ENCODE measurements around the gene MERTK.
"Not testable (repeated sequence)": the region's sequence is repeated elsewhere in the genome, so short reads cannot be mapped to it uniquely, and the experiment has no call there.

The MERTK gene

GRCh38 chr2:111910609-111911277 lies 12.3 kb downstream of the MERTK start:
- Histone ChIP-seq H3K9me3 (ENCODE audit: control insufficient read depth, insufficient read depth, low read depth, low read length) (no peaks in the 10 kb centered on the region), H3K36me3 (ENCODE audit: control insufficient read depth, insufficient read depth, low read length) (no peaks in the 10 kb centered on the region), H3K4me3 (ENCODE audit: low read depth, low read length) (no peak overlapping the region), H3K27me3 (ENCODE audit: control insufficient read depth, insufficient read depth, low read length) (no peaks in the 10 kb centered on the region), H3K9ac (ENCODE audit: low read length) (no peak overlapping the region), H3K27ac (ENCODE audit: low read depth, low read length) (no peak overlapping the region), H3K4me1 (ENCODE audit: control insufficient read depth, insufficient read depth, low read length) (peaks cover 31% of the 10 kb centered on the region)

DNA sequence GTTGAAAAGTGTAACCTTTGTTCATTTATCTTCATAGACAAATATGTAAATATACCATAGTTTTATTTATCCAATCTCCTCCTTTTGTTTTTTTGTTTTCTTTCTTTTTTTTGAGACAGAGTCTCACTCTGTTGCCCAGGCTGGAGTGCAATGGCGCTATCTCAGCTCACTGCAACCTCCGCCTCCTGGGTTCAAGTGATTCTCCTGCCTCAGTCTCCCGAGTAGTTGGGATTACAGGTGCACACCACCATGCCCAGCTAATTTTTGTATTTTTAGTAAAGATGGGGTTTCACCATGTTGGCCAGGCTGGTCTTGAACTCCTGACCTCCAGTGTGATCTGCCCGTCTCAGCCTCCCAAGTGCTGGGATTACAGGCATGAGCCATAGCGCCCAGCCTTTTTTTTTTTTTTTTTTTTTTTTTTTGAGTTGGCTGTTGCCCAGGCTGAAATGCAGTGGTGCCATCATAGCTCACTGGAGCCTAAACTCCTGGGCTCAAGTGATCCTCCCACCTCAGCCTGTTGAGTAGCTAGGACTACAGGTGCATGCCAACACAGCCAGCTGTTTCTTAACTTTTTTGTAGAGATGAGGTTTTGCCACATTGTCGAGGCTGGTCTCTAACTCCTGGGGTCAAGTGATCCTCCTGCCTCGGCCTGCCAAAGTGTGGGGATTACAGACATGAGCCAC lies 13.0 kb downstream of the MERTK start:
- H3K9ac ChIP-seq (ENCODE audit: low read length); H3K27ac ChIP-seq (ENCODE audit: low read depth, low read length); H3K27me3 ChIP-seq (ENCODE audit: control insufficient read depth, insufficient read depth, low read length); H3K36me3 ChIP-seq (ENCODE audit: control insufficient read depth, insufficient read depth, low read length); H3K9me3 ChIP-seq (ENCODE audit: control insufficient read depth, insufficient read depth, low read depth, low read length); H3K4me3 ChIP-seq (ENCODE audit: low read depth, low read length): not testable (repeated sequence)
- peaks cover 24% of the 10 kb centered on the region for H3K4me1 ChIP-seq (ENCODE audit: control insufficient read depth, insufficient read depth, low read length)

DNA sequence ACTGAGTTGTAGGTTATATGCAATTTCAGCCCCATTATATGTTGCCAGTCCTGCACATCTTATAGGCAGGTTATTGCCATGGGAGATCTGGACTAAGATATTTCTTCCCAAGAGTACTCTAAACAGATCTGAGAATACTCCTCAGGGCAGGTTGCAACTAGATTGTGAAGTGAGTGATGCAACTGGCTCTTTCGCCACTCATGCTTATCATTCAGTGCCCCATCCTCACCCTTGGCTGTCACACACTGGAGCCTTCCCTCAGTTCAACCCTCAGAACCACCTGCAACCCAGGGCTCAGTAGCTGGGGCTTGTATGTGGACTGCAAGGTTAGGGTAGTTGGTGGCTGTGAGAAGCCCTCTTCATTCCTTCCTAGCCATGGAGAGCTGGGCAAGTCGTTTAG lies 14.1 kb downstream of the MERTK start:
- no peak overlapping the region for H3K27ac ChIP-seq (ENCODE audit: low read depth, low read length)
- H3K9me3 ChIP-seq (ENCODE audit: control insufficient read depth, insufficient read depth, low read depth, low read length): no peaks in the 10 kb centered on the region
- H3K4me1 ChIP-seq (ENCODE audit: control insufficient read depth, insufficient read depth, low read length): peaks cover 19% of the 10 kb centered on the region; the same call in 1 of the 2 replicates
- H3K9ac ChIP-seq (ENCODE audit: low read length): no peak overlapping the region
- no peak overlapping the region for H3K4me3 ChIP-seq (ENCODE audit: low read depth, low read length)
- no peaks in the 10 kb centered on the region for H3K36me3 ChIP-seq (ENCODE audit: control insufficient read depth, insufficient read depth, low read length)
- H3K27me3 ChIP-seq (ENCODE audit: control insufficient read depth, insufficient read depth, low read length): no peaks in the 10 kb centered on the region

- H3K36me3 ChIP-seq (ENCODE audit: control insufficient read depth, insufficient read depth, low read length): no peaks in the 10 kb centered on the region
- no peak overlapping the region for H3K9ac ChIP-seq (ENCODE audit: low read length)
- 0 out of 2 replicates have a peak, but pooled peaks cover 5% of the 10 kb centered on the region for H3K4me1 ChIP-seq (ENCODE audit: control insufficient read depth, insufficient read depth, low read length)
- no peaks in the 10 kb centered on the region for H3K27me3 ChIP-seq (ENCODE audit: control insufficient read depth, insufficient read depth, low read length)
- H3K4me3 ChIP-seq (ENCODE audit: low read depth, low read length): no peak overlapping the region
- no peak overlapping the region for H3K27ac ChIP-seq (ENCODE audit: low read depth, low read length)
- no peaks in the 10 kb centered on the region for H3K9me3 ChIP-seq (ENCODE audit: control insufficient read depth, insufficient read depth, low read depth, low read length)
Observed at GRCh38 chr2:111917106-111917505, 18.7 kb downstream of the MERTK start.

DNA sequence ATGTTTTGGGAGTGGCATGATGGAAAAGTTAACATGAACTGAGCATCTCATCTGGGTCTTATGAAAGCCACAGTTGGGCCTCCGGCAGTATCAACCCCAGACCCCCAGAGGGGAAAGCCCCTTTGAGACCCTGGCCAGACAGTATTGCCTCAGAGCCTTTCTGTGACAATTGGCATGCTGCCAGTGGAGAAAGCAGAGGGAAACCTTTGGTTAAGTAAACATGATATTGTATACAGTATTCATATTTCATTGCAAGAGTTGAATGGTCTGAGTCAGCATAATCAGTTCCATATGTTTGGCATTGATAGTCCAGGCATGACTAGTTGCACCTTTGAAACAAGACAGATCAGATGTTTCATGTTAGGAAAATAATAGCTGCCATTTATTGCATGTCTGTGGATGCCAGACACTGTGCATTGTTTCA lies 20.0 kb downstream of the MERTK start:
- Histone ChIP-seq H3K9ac (ENCODE audit: low read length) (no peak overlapping the region), H3K27me3 (ENCODE audit: control insufficient read depth, insufficient read depth, low read length) (no peaks in the 10 kb centered on the region), H3K9me3 (ENCODE audit: control insufficient read depth, insufficient read depth, low read depth, low read length) (no peaks in the 10 kb centered on the region), H3K36me3 (ENCODE audit: control insufficient read depth, insufficient read depth, low read length) (no peaks in the 10 kb centered on the region), H3K4me1 (ENCODE audit: control insufficient read depth, insufficient read depth, low read length) (0 out of 2 replicates have a peak, but pooled peaks cover 5% of the 10 kb centered on the region), H3K27ac (ENCODE audit: low read depth, low read length) (no peak overlapping the region), H3K4me3 (ENCODE audit: low read depth, low read length) (no peak overlapping the region)

- no peaks in the 10 kb centered on the region for H3K36me3 ChIP-seq (ENCODE audit: control insufficient read depth, insufficient read depth, low read length)
- H3K4me1 ChIP-seq (ENCODE audit: control insufficient read depth, insufficient read depth, low read length): 0 out of 2 replicates have a peak, but pooled peaks cover 5% of the 10 kb centered on the region
- H3K4me3 ChIP-seq (ENCODE audit: low read depth, low read length): no peak overlapping the region
- no peaks in the 10 kb centered on the region for H3K9me3 ChIP-seq (ENCODE audit: control insufficient read depth, insufficient read depth, low read depth, low read length)
- no peaks in the 10 kb centered on the region for H3K27me3 ChIP-seq (ENCODE audit: control insufficient read depth, insufficient read depth, low read length)
- no peak overlapping the region for H3K9ac ChIP-seq (ENCODE audit: low read length)
- H3K27ac ChIP-seq (ENCODE audit: low read depth, low read length): no peak overlapping the region
Observed at GRCh38 chr2:111919365-111919764, 21.0 kb downstream of the MERTK start.

DNA sequence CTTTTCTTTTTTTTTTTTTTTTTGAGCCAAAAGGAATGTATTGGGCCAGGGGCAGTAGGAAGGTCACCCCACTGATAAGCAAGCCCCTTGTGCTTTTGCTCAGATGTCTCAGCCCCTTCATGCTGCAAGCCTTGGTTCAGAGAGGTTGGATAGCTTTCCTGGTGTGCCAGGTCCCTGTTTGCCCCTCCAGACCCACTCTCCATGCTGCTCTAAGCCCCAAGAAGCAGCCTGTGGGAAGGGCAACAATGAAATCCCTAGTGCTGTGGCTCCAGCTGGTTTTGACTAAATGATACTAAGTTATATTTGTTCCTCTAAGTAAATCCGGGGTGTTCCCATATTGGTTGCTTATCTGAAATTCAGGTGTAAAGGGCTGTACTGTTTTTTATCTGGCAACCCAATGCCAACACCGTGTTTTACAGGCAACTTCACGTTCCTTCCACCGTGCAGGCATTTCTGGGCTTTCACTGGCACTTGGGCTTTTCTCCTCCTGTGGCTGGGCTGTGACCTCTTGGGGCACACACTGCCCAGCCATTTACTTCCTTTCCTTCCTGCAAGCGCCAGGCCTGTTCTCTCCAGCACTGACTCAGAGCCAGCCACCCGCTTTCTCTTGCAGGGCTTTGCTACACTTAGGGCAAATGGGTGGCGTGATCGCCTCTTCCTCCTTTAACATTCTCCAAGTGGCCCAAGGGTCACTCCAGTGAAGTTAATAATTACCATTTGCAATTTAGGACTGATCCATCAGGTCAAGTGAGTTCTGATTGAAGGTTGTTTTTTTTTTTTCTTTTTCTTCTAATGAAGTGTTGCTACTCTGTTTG lies 21.6 kb downstream of the MERTK start:
- Histone ChIP-seq H3K9me3 (ENCODE audit: control insufficient read depth, insufficient read depth, low read depth, low read length) (no peaks in the 10 kb centered on the region), H3K4me1 (ENCODE audit: control insufficient read depth, insufficient read depth, low read length) (0 out of 2 replicates have a peak, but pooled peaks cover 5% of the 10 kb centered on the region), H3K36me3 (ENCODE audit: control insufficient read depth, insufficient read depth, low read length) (no peaks in the 10 kb centered on the region), H3K4me3 (ENCODE audit: low read depth, low read length) (no peak overlapping the region), H3K27me3 (ENCODE audit: control insufficient read depth, insufficient read depth, low read length) (no peaks in the 10 kb centered on the region), H3K27ac (ENCODE audit: low read depth, low read length) (no peak overlapping the region), H3K9ac (ENCODE audit: low read length) (no peak overlapping the region)

- H3K36me3 ChIP-seq (ENCODE audit: control insufficient read depth, insufficient read depth, low read length): no peaks in the 10 kb centered on the region
- no peak overlapping the region for H3K4me3 ChIP-seq (ENCODE audit: low read depth, low read length)
- no peak overlapping the region for H3K27ac ChIP-seq (ENCODE audit: low read depth, low read length)
- no peaks in the 10 kb centered on the region for H3K9me3 ChIP-seq (ENCODE audit: control insufficient read depth, insufficient read depth, low read depth, low read length)
- 0 out of 2 replicates have a peak, but pooled peaks cover 5% of the 10 kb centered on the region for H3K4me1 ChIP-seq (ENCODE audit: control insufficient read depth, insufficient read depth, low read length)
- no peaks in the 10 kb centered on the region for H3K27me3 ChIP-seq (ENCODE audit: control insufficient read depth, insufficient read depth, low read length)
- H3K9ac ChIP-seq (ENCODE audit: low read length): no peak overlapping the region
Observed at GRCh38 chr2:111923276-111923804, 24.9 kb downstream of the MERTK start.

DNA sequence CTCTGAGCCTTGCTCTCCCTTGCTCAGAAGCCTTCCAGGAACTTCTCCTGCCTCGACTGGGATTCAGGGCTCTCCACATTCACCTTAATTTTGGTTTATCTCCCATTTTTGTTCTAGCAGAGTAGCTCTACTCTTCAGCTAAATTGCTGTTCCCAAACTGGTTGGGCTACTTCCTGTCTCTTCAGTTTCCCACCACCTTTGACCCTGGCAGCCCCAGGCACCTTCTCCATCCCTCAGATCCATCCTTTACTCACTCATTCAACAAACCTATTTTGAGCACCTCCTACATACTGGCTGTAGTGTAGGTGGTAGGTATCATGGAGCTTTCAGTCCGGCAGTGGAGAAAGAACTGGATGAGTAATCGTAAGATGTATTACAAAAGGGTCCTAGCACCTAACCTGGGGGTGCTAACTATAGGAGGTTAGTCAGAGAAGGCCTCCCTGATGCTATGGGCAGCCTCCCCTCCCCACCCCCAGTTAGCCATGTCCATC lies 26.3 kb downstream of the MERTK start:
- Histone ChIP-seq H3K4me1 (ENCODE audit: control insufficient read depth, insufficient read depth, low read length) (peaks cover 8% of the 10 kb centered on the region; the same call in 1 of the 2 replicates), H3K36me3 (ENCODE audit: control insufficient read depth, insufficient read depth, low read length) (peaks cover 5% of the 10 kb centered on the region), H3K4me3 (ENCODE audit: low read depth, low read length) (no peak overlapping the region), H3K9ac (ENCODE audit: low read length) (no peak overlapping the region), H3K9me3 (ENCODE audit: control insufficient read depth, insufficient read depth, low read depth, low read length) (no peaks in the 10 kb centered on the region), H3K27me3 (ENCODE audit: control insufficient read depth, insufficient read depth, low read length) (no peaks in the 10 kb centered on the region), H3K27ac (ENCODE audit: low read depth, low read length) (no peak overlapping the region)

GRCh38 chr2:111927723-111928122 lies 29.3 kb downstream of the MERTK start:
- H3K27ac ChIP-seq (ENCODE audit: low read depth, low read length): no peak overlapping the region
- H3K9ac ChIP-seq (ENCODE audit: low read length): no peak overlapping the region
- peaks cover 9% of the 10 kb centered on the region for H3K36me3 ChIP-seq (ENCODE audit: control insufficient read depth, insufficient read depth, low read length)

More at GRCh38 chr2:111927723-111928122, 29.3 kb downstream of the MERTK start:
- 0 out of 2 replicates have a peak, but pooled peaks cover 3% of the 10 kb centered on the region for H3K9me3 ChIP-seq (ENCODE audit: control insufficient read depth, insufficient read depth, low read depth, low read length)
- H3K4me3 ChIP-seq (ENCODE audit: low read depth, low read length): no peak overlapping the region
- H3K27me3 ChIP-seq (ENCODE audit: control insufficient read depth, insufficient read depth, low read length): no peaks in the 10 kb centered on the region
- H3K4me1 ChIP-seq (ENCODE audit: control insufficient read depth, insufficient read depth, low read length): peaks cover 8% of the 10 kb centered on the region; the same call in 1 of the 2 replicates
